ENCODE measurements around the gene SSTR5.

SSTR5 gene

DNA sequence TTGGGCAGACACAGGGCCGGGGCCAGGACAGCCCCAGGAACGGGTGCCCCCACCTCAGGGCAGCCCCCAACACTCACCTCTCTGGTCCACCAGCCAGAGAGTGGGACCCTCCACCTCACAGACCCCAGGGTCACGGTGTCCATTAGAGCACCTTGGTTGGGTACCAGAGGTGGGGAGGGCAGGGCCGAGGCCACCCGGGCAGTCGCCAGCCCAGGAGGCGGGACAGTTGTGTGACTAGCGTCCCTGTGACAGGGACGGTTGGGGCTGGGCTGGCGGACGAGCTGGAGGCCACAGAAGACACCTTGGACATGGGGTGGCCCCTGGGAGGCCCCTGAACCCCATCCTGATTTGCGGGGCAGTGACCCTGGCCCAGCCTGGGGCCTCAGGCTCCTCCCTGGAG lies 35.2 kb downstream of the SSTR5 start:
- no peak for DNase-seq

DNA sequence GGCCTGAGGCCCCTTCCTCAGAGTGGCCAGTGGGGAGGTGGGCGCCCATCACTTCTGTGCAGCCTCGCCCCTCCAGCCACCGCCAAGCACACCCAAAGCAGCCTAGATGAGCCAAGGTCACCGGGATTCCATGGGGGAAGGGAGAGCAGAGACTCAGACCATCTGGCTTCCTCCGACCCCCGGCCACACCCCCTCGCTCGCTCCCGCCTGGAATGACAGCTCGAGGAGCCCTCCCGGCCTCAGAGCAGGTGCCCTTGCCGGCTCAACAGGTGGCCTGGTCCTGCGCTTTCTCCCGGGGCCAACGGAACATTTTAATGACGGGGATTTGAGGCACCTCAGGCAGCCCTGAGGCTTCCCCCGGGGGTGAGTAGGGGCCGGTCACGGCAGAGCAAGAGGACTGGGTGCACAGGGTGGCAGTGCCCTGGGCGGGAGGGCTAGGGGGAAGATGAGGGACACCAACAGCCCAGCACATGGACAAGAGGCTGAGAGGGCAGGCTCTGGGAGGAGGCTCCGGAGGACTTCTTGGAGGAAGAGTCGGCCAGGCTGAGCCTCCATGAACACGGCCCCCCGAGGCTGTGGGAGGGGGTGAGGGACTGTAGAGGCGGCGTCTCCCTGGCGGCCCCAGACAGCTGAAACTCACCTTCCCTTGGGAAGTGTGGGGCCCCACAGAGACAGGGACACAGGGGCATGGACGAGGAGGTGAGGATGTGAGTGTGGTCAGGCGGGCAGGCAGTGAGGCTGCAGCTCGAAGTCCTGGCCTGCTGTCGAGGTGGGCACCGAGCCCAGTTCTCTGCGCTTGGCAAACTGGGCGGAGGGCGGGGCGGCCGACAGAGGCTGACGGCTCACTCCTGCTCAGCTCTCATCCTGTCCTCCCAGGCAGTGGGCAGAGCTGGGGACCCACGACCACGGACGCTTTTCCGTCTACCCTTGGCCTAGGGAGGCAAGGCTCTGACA lies 36.0 kb downstream of the SSTR5 start:
- no peak for DNase-seq

DNA sequence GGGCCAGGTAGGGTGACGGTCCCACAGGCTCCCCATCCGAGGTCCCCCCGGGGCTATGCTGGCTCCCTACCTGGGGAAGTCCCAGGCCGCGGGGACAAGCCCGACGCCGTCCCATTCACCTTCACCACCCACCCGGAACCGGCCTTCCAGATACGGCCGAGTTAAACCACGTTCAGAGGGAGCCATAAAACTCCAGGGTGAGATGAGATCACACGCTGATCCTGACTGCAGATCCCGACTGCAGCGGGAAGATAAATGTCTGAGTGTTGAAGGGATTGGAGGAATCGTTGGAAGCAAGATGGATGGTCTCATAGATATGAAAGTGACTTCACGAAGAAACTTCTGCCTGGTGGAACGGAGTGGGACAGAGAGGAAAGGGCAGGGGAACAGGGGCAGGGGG lies 37.1 kb downstream of the SSTR5 start:
- no peak for DNase-seq

DNA sequence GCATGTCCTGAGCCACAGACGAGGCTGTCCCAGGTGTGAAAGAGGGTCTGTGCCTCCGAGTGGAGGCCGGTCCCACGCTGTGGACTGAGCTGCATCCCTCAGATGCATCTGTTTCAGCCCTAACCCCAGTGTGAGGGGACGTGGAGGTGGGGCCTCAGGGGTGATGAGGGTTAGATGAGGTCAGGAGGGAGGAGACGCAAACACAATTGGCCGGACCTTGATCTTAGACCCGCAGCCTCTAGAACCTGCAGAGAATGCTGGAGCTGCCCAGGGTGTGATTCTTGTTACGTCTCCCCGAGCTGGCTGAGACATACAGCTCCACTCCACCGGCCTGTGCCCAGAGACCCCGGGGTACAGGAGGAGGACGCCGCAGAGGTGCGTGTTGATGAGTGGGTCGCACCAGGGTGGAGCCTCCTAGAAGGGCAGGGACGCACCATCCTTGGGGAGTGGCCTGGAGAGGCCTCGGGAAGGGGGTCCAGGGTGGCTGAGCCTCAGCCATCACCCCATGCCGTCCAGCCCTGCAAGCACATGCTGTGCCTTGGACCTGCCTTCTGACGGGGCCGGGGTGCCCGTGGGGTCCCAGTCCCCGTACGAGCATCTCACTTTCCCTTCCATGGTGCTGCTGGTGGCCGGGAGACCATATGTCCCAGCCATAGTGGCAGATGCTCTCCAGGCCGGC lies 40.1 kb downstream of the SSTR5 start:
- DNase-seq, result no peak

DNA sequence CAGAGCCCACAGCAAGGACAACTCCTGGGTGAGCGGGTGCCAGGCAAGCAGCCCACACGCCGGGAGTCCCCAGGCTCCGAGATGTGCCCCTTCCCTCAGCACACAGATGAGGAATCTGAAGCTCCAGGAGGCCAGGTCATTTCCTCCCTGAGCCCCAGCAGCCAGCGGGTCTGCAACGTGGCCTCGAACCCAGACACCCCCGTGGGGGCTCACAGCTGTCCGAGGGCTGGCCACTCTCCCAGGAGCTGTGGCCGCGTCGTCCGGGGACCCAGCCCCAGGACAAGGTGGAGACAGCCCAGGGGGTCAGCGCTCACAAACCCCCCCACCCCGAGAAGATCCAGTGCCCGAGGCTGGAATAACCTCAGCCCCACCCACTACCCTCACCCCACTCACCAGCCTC lies 40.9 kb downstream of the SSTR5 start:
- no peak for DNase-seq

DNA sequence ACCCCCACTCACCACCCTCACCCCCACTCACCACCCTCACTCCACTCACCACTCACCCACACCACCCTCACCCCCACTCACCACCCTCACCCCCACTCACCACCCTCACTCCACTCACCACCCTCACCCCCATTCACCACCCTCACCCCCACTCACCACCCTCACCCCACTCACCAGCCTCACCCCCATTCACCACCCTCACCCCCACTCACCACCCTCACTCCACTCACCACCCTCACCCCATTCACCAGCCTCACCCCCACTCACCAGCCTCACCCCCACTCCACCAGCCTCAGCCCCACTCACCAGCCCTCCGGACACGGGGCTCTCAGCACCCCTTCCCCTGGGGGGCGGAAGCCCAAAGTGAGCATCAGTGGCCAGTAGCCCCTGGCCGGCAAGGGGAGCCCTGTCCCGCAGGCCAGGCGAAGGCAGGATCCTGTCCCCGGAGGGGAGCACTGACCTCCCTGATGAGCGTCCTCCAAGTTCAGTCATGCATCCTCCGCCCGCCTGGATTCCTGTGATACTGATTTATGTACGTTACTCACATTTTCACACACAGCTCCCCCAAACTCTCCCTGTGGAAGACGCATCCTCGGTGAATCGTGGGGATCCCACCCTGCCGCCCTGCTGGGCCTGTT lies 41.5 kb downstream of the SSTR5 start:
- no peak for DNase-seq

DNA sequence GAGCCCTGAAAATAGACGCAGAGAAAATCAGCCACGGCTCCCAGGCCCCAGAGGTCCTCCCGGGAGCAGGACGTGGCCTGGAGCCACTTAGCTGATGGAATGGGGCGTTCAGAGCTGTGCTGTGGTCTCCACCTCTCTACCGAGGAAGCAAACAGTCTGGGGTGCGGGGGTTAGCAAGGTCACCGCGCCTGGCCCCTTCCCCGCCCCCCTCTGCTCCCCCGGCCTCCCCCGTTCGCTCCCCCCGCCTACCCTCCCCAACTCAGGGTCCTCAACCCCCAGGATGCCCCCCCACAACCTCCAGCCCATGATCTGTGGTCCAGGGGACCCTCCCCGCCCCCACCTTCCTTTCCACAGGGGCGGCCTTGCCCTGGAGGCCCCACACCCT lies 44.1 kb downstream of the SSTR5 start:
- DNase-seq, result no peak

DNA sequence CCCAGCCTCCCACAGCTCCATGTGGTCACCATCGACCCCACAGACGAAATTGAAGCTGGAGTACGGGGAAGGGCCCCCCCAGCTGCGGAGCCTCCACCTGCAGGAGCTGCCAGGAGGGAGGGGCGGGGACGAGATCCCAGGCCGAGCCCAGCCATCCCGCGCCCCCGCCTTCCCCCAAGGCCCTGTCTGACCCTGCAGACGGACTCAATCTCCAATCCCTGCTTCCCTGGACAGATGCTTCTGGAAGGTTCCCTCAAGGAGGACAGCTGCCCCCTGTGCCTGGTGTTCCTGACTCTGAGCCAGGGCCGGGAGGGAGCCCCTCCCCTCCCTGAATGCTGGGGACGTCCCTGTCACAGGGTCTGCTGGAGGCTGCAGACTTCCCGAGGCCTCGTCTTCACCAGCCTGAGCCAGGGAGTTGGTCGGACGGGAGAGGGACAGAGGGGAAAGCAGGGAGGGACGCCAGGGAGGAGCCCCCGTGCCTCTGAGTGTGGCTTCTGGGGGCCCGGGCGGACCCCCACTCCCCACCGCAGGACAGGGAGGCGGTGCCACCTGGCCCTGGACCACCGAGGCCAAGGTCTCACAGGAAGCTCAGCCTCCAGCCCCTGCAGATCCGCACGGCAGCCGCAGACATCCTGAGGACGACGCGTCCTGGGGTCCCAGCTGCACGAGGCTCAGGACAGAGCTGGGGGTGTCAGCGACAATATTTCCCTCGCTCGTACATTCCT lies 44.8 kb downstream of the SSTR5 start:
- no peak for DNase-seq

DNA sequence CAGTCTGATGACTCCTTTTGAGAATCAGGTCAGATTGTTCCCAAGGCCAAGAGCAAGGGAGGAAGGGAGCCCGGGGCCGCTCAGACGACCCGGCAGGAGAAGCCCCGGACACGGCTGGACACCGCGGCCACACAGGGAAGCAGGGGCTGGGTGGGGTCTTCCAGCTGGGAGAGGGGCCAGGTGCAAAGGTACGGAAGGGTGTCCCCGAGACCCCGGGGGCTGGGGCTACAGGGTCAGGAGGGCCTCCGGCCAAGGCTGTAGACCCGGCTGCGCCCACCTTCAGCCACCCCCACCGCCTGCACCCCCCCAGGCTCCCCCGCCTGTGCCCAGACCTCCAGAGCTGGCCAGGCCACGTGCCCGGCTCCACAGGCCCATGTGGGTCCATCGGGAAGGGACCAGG lies 45.4 kb downstream of the SSTR5 start:
- no peak for DNase-seq

DNA sequence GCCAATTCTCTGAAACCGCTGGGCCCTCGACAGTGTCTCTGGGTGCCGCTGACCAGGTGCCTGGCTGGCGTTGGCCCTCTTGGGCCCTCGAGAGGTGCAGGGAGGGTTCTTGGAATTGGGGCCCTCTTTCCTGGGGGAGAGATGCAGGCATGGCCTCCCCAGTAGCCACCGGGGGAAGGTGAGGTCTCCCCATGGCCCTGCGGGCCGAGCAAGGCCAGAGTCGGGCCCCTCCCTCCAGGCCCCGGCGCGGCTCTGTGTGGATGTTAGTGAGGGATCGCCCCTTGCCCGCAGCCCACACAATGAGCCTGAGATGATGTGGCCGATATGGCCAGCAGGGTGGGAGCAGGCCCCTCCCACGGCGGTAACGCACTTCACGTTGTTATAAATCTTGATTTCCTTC lies 46.6 kb downstream of the SSTR5 start:
- DNase-seq, result no peak

DNA sequence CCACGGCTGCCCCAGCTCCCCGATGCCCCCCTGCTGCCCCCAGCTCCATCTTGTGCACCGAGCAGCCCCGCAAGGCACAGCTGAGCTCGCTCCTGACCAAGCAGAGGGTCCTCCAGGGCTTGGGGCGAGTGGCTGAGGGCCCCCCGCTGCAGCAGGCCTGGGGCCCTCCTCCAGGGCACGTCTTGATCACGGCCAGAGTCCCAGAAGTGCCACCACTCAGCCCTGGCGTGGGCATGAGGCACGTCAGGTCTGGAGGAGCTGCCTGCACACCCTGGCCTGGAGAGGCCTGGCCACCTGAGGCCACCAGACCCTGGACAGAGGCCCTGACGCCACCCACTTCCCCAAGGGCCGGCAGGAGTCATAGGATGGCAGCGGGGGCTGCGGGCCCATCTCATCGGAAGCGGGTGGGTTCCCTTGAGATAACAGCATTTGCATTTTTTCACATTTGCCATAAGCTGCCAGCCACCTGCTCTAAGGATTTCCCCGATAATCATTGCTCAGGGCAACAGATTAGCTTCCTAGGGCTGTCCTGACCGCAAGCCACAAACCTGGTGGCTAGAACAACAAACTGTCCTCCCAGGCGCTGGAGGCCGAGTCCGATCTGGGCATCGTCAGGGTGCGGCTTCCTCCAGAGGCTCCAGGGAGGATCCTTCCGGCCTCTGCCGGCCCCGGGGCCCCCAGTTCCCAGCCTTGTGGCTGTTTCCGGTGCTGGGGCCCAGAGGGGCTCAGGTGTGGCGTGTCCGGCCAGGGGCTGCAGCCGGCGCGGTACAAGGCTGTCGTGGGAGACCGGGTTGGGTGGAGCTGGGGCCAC lies 47.4 kb downstream of the SSTR5 start:
- no peak for DNase-seq

DNA sequence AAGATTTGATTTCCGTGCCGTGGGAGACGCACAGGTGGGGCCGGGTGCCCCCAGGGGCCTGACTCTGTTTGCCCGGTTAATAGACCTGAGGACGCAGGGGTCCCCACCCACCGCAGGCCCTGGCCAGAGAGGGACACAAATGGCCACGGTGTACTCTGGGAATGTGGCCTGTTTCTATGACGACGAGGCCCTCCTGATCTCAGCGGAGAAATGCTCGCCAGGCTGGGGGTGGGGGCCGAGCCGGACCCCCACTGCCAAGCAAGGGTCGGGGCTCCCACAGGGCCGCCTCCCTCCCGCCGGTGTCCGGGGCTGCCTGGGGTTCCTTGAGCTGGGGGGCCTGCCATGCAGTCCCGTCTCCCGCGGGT lies 48.0 kb downstream of the SSTR5 start:
- DNase-seq, result no peak

DNA sequence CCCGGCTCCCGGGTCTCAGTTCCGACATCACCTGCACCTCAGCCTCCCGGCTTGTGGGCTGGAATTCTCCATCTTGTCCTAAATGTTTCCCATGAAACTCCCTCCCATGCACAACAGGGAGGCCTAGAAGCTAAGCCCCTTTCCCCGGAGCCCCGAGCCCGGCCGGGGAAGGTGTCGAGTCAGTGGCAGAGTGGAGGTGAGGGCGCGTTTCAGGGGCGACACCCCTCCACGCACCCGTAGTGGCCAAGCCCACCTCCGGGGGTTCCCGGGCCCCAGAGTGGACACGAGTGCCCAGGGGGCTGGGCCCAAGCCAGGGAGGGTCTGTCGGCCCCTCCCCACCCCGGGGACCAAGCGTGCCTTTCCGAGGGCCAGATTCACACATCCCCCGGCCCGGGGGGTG lies 48.5 kb downstream of the SSTR5 start:
- DNase-seq, result no peak

DNA sequence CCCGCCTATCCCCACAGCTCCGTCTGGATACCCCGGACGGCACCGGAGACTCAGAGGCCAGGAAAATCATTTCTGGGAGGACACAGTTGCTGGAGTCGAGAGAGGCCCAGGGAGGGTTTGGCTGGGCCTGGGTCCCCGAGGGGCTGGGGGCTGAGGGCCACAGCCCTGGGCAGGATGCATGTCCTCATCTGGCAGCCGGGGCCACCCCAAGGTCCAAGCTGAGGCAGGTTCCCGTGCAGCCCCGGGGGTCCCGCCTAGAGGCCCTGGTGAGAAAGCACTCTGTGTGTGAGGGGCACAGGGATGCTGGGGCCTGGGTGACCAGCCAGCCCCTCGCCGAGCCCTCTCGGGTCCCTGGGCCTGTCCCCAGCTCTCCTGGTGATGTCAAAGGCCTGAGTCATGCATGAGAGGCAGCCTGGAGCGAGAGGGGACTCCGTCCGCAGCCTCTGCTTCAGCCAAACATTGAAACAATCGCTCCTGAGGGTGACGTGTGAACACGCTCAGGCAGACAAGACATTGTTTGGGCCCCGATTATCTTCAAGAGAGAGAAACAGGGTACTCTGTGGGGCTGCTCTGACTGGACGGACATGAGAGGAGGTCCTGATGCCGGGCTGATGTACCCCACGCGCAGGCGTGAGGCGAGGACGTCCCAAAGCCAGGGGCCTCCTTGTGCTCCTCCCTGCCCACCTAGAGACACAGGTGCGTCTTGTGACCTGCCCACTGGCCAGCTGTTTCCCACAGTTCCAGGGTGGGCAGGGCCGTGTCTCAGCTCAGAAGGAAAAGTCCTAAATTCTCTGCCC lies 49.3 kb downstream of the SSTR5 start:
- no peak for DNase-seq

DNA sequence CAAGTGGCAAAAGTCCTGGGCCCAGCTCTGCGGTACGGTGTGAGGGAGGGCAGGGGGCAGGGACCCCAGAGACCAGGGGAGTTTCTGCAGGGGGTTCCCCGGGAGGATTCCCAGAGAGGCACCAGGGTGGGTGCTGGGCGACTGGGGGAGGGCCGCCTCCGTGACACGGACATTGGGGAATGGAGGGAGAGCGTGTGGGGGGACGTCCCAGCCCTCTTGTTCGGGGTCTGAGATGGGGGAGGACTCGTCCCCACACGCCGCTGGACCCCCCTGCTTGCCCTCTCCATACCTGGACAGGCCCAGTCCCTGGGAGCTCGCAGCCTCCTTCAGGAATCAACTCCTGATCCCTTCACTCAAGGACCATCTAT lies 49.8 kb downstream of the SSTR5 start:
- DNase-seq, result no peak

DNA sequence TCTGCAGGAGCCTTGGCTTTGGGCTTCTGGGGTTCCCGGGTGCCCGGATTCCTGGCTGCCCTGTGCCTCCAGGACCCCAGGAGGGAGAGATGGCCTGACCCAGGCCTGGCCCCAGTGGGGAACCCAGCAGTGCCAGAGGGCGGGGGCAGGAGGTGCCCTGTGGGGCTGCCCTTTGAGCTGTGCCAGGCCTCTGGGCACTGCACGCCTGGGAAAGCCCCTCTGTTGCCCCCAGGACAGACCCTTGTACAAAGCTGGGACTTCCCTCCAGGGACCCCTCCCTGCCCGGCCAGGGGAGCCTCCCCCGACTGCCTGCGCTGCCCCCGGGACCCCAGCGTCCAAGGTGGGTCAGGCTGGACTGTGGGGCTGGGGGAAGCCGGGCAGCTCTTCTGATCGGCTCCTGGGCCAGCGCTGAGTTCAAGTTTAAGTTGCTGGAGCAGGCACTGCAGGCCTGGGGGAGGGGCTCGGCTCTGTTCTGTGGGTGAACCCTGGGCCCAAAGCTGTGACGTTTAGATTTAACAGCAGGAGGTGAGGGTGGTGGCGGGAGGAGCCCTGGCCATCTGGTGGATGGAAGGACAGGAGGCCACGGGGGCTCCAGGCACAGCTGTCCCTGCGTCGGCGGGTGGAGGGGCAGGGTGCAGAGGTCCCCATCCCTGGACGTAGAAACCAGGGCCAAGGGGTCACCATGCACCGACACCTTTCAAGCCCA lies 51.1 kb downstream of the SSTR5 start:
- no peak for DNase-seq

DNA sequence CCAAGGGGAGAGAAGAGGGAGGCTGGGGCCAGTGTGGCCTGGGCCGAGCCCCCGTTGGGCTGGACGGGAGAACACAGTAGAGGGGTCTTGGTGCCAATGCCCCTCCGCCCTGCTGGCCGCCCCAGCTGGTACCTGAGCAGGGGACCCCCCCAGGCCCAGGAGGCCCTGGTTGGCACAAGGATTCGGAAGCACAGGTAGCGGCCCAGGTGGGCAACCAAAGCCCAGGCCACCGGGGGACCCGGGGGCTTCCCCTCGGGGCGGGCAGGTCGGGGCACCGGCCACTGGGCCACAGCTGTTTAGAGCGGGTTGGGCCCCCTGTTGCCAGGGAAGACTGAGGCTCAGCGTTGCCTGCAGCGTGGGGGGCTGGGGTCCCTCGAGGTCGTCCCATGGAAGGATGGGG lies 51.7 kb downstream of the SSTR5 start:
- no peak for DNase-seq

DNA sequence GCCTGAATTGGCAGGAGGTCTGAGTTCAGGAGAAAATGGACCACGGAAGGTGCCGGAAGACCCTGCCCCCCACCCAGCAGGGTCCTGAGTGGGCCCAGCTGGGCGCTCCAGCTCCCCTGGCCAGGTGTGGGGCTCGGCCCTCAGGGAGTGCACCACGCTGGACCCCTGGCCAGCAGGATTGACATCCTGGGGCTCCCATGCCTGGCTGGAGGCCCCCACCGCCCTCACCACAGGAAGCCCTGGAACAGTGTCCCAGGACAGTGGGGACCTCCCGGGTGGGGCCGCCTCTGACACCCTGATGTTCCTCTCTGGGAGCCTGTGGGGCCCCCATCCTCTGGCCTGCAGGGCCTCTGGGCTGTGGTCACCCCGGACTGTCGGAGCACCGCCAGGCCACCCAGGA lies 52.2 kb downstream of the SSTR5 start:
- DNase-seq, result no peak

DNA sequence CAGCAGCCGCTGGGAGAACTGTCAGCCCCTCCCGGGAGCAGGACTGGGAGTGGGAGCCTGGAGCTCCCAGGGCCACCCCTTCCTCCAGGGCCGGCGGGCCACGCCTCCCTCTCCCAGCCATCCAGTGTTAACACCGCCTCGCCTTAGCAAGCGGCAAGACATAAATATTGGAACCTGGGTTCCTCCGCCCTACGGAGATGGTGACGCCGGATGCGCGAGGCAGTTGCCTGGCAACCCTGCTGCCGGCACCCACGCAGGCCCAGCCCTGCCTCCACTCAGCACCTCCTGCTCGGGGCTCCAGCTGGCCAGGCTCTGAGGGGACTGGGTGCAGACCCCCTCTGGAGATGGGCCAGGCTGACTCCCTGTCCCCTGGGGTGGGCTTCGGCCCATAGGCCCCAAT lies 52.9 kb downstream of the SSTR5 start:
- no peak for DNase-seq

DNA sequence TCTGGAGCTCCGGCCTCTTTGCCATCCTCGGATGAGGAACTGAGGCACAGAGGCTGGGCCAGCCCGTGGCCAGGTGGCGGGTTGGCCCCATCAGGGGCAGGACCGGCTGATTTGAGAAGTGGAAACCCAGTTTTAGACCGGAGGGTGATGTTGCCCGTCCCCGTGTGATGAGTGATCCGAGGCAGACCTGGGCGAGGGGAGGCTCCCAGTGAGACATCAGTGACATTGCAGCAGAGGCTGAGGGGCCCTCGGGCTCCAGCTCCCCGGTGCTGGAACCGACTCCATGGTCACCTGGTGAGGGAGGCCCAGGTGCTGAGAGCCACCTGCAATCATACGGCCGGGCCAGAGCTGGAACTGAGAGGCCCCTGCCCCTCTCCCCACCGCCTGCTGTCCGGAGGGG lies 53.5 kb downstream of the SSTR5 start:
- DNase-seq, result no peak

DNA sequence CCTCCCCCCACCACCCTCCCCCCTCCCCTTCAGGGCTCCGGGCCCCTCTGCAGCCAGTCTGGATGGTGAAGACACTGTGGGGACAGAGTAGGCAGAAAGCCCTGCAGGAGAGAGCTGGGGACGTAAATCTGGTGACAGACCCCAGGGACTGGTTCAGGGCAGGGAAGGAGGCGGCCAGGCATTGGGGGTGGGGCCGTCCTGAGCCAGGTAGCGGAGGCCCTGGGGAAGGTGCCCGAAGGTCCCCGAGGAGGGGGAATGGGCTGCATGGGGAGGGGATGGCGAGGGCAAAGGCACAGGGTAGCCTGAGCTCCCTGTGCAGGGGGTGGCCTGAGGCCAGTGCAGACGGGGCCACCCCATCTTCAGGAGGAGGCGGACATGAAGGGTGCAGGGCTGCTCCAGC lies 54.0 kb downstream of the SSTR5 start:
- DNase-seq, result no peak

All from NCI-H1436 treated with DMSO at 0.1 percent for 48 hours (cell line).